Measurements from ENCODE around the gene ZNF135. TPM values are rescaled to one million over a fixed set of nuclear protein-coding genes. Genes with fewer than 3 reads are reported as not detected.

The ZNF135 gene
- total and polyA plus RNA-seq, 5 experiments from 2014 or later: 0.79 to 15.4 (median 4.3) TPM

GRCh38 chr19:58083021-58083420 lies 23.9 kb downstream of the ZNF135 start:
- H3K9me3 Mint-ChIP-seq: peaks cover 3 to 87% (median 30%) of the 10 kb centered on the region in 9 donors
- DNase-seq (no peak), ATAC-seq (no peak)
- H3K27me3 Mint-ChIP-seq: no peaks in the 10 kb centered on the region
- POLR2A ChIA-PET: no interaction called here
- H3K4me1 Mint-ChIP-seq: peaks cover 0 to 2% (median 0%) of the 10 kb centered on the region in 4 donors
- H3K36me3 Mint-ChIP-seq: peaks cover 8 to 46% (median 16%) of the 10 kb centered on the region in 3 donors
- no peak overlapping the region for H3K27ac Mint-ChIP-seq
- no peak overlapping the region for H3K4me3 Mint-ChIP-seq

- H3K36me3 Mint-ChIP-seq: peaks cover 8 to 42% (median 16%) of the 10 kb centered on the region in 3 donors
- no peak overlapping the region for H3K4me3 Mint-ChIP-seq
- H3K27ac Mint-ChIP-seq: no peak overlapping the region
- H3K4me1 Mint-ChIP-seq: peaks cover 0 to 2% (median 0%) of the 10 kb centered on the region in 4 donors
- POLR2A ChIA-PET: no interaction called here
- no peak for ATAC-seq
- DNase-seq: no peak
- no peaks in the 10 kb centered on the region for H3K27me3 Mint-ChIP-seq
- peaks cover 1 to 85% (median 28%) of the 10 kb centered on the region in 9 donors for H3K9me3 Mint-ChIP-seq
These were observed 25.7 kb downstream of the ZNF135 start for GRCh38 chr19:58084596-58085347.

GRCh38 chr19:58085348-58085875 lies 26.3 kb downstream of the ZNF135 start:
- DNase-seq (no peak), ATAC-seq (no peak)
- H3K9me3 Mint-ChIP-seq: peaks cover 1 to 85% (median 24%) of the 10 kb centered on the region in 9 donors
- H3K4me1 Mint-ChIP-seq: peaks cover 0 to 2% (median 0%) of the 10 kb centered on the region in 4 donors
- H3K36me3 Mint-ChIP-seq: peaks cover 8 to 38% (median 16%) of the 10 kb centered on the region in 3 donors
- no peak overlapping the region for H3K27ac Mint-ChIP-seq
- H3K27me3 Mint-ChIP-seq: no peaks in the 10 kb centered on the region
- POLR2A ChIA-PET: no interaction called here
- no peak overlapping the region for H3K4me3 Mint-ChIP-seq

GRCh38 chr19:58086825-58087710 lies 28.0 kb downstream of the ZNF135 start:
- Mint-ChIP-seq H3K27ac (no peak overlapping the region), H3K4me3 (no peak overlapping the region), H3K9me3 (peaks cover 0 to 81% (median 11%) of the 10 kb centered on the region in 9 donors), H3K36me3 (peaks cover 4 to 33% (median 10%) of the 10 kb centered on the region in 3 donors), H3K27me3 (no peaks in the 10 kb centered on the region), H3K4me1 (peaks cover 0 to 2% (median 0%) of the 10 kb centered on the region in 4 donors)
- DNase-seq: no peak
- POLR2A ChIA-PET: interaction anchor here (0.5 kb wide), 1 partner anchor 141 kb away, joined by 5 read pairs; no protein-coding TSS in a partner anchor
- ATAC-seq: no peak

GRCh38 chr19:58088521-58089052 lies 29.5 kb downstream of the ZNF135 start:
- H3K9me3 Mint-ChIP-seq: peaks cover 0 to 81% (median 10%) of the 10 kb centered on the region in 9 donors
- no peak for DNase-seq
- POLR2A ChIA-PET: interaction anchor here (0.6 kb wide), 1 partner anchor 43 kb away, joined by 3 read pairs; no protein-coding TSS in a partner anchor
- no peak overlapping the region for H3K27ac Mint-ChIP-seq
- H3K27me3 Mint-ChIP-seq: no peaks in the 10 kb centered on the region
- no peak overlapping the region for H3K4me3 Mint-ChIP-seq
- H3K4me1 Mint-ChIP-seq: peaks cover 0 to 3% (median 1%) of the 10 kb centered on the region in 4 donors
- H3K36me3 Mint-ChIP-seq: peaks cover 7 to 38% (median 15%) of the 10 kb centered on the region in 3 donors
- ATAC-seq: no peak

- ATAC-seq (no peak), DNase-seq (no peak)
- peaks cover 0 to 82% (median 10%) of the 10 kb centered on the region in 9 donors for H3K9me3 Mint-ChIP-seq
- H3K4me3 Mint-ChIP-seq: no peak overlapping the region
- peaks cover 5 to 34% (median 12%) of the 10 kb centered on the region in 3 donors for H3K36me3 Mint-ChIP-seq
- peak overlapping the region in 1 of 10 donors; percentile 9 for H3K27ac Mint-ChIP-seq
- no peaks in the 10 kb centered on the region for H3K27me3 Mint-ChIP-seq
- peaks cover 0 to 3% (median 1%) of the 10 kb centered on the region in 4 donors for H3K4me1 Mint-ChIP-seq
- POLR2A ChIA-PET: interaction anchor here (0.9 kb wide), 1 partner anchor 31 kb away, joined by 3 read pairs; the partner anchor contains the start of gene ZNF135
These were observed 30.8 kb downstream of the ZNF135 start for GRCh38 chr19:58089846-58090245.

GRCh38 chr19:58091251-58091995 lies 32.3 kb downstream of the ZNF135 start:
- Mint-ChIP-seq H3K9me3 (peaks cover 0 to 86% (median 10%) of the 10 kb centered on the region in 9 donors), H3K4me3 (no peak overlapping the region), H3K27ac (no peak overlapping the region), H3K4me1 (peaks cover 0 to 6% (median 3%) of the 10 kb centered on the region in 4 donors), H3K27me3 (no peaks in the 10 kb centered on the region), H3K36me3 (peaks cover 5 to 35% (median 17%) of the 10 kb centered on the region in 3 donors)
- ATAC-seq (no peak), DNase-seq (no peak)
- POLR2A ChIA-PET: interaction anchor here (0.6 to 0.7 kb wide), 2 partner anchors 79 to 201 kb away, joined by 3 to 5 read pairs; no protein-coding TSS in a partner anchor

- POLR2A ChIA-PET: interaction anchor here (2.2 kb wide), 1 partner anchor 33 kb away, joined by 6 read pairs; the partner anchor contains the start of gene ZNF135
- H3K9me3 Mint-ChIP-seq: peaks cover 0 to 82% (median 19%) of the 10 kb centered on the region in 9 donors
- H3K27ac Mint-ChIP-seq: peak overlapping the region in 1 of 10 donors; percentile 14
These were observed 34.0 kb downstream of the ZNF135 start for GRCh38 chr19:58093071-58093470.

GRCh38 chr19:58095328-58095727 lies 36.2 kb downstream of the ZNF135 start:
- peaks cover 11 to 41% (median 18%) of the 10 kb centered on the region in 3 donors for H3K36me3 Mint-ChIP-seq
- peaks cover 15 to 19% (median 18%) of the 10 kb centered on the region in 4 donors for H3K4me1 Mint-ChIP-seq
- peaks cover 0 to 2% (median 0%) of the 10 kb centered on the region in 5 donors for H3K27me3 Mint-ChIP-seq
- peak overlapping the region in 5 of 10 donors; percentile 13 to 100 (median 56) for H3K27ac Mint-ChIP-seq
- ATAC-seq: no peak
- POLR2A ChIA-PET: interaction anchor here (0.6 to 2.2 kb wide), 2 partner anchors 35 to 596 kb away, joined by 3 to 6 read pairs; partner anchors contain the start of genes ZNF135 and ZNF773
- DNase-seq: no peak
- H3K9me3 Mint-ChIP-seq: peaks cover 0 to 81% (median 29%) of the 10 kb centered on the region in 9 donors
- H3K4me3 Mint-ChIP-seq: peak overlapping the region in 1 of 10 donors; percentile 31

More at GRCh38 chr19:58093071-58093470, 34.0 kb downstream of the ZNF135 start:
- H3K4me1 Mint-ChIP-seq: peaks cover 9 to 12% (median 11%) of the 10 kb centered on the region in 4 donors
- peak overlapping the region in 2 of 10 donors; percentile 10 to 15 for H3K4me3 Mint-ChIP-seq
- peaks cover 5 to 36% (median 15%) of the 10 kb centered on the region in 3 donors for H3K36me3 Mint-ChIP-seq
- DNase-seq (no peak), ATAC-seq (no peak)
- peaks cover 0 to 2% (median 0%) of the 10 kb centered on the region in 5 donors for H3K27me3 Mint-ChIP-seq

- peak overlapping the region; percentile 61 to 95 (median 86) for H3K4me3 Mint-ChIP-seq
- H3K4me1 Mint-ChIP-seq: peaks cover 14 to 19% (median 18%) of the 10 kb centered on the region in 4 donors
- no peak for ATAC-seq
- POLR2A ChIA-PET: interaction anchor here (1.6 kb wide), 1 partner anchor 38 kb away, joined by 8 read pairs; the partner anchor contains the start of gene ZNF135
- peak overlapping the region; percentile 80 to 100 (median 92) for H3K27ac Mint-ChIP-seq
- peaks cover 0 to 80% (median 29%) of the 10 kb centered on the region in 9 donors for H3K9me3 Mint-ChIP-seq
- H3K36me3 Mint-ChIP-seq: peaks cover 11 to 37% (median 16%) of the 10 kb centered on the region in 3 donors
- no peak for DNase-seq
- peaks cover 0 to 2% (median 0%) of the 10 kb centered on the region in 5 donors for H3K27me3 Mint-ChIP-seq
These were observed 37.8 kb downstream of the ZNF135 start for GRCh38 chr19:58096884-58097283.

GRCh38 chr19:58097349-58097748 lies 38.3 kb downstream of the ZNF135 start:
- Mint-ChIP-seq H3K27me3 (peaks cover 0 to 2% (median 0%) of the 10 kb centered on the region in 5 donors), H3K4me1 (peaks cover 13 to 19% (median 18%) of the 10 kb centered on the region in 4 donors), H3K36me3 (peaks cover 11 to 35% (median 16%) of the 10 kb centered on the region in 3 donors), H3K9me3 (peaks cover 0 to 80% (median 29%) of the 10 kb centered on the region in 9 donors), H3K4me3 (peak overlapping the region; percentile 61 to 95 (median 86)), H3K27ac (peak overlapping the region; percentile 80 to 100 (median 96))
- DNase-seq (peak in 2 of 10 donors; percentile 8 to 19), ATAC-seq (no peak)
- POLR2A ChIA-PET: interaction anchor here (1.6 to 2.0 kb wide), 2 partner anchors 38 kb away, joined by 8 to 20 read pairs; partner anchors contain the start of gene ZNF135

Measured in naive thymus-derived CD8-positive, alpha-beta T cell (primary cell).